Astrocyte of the cerebellum (primary cell): ENCODE measurements around the gene BMP6.
"Not testable (repeated sequence)": the region's sequence is repeated elsewhere in the genome, so short reads cannot be mapped to it uniquely, and the experiment has no call there.

Source experiments
- DNase-seq: peaks from one replicate; pipeline ENCODE4 v3.0.0-alpha.2; 2011; ENCODE audit warnings: low read depth
- H3K4me3 ChIP-seq: 2 replicates; pipeline ENCODE4 v1.5.1; 2011; ENCODE audit warnings: mild to moderate bottlenecking, low read depth, low read length, moderate library complexity
- CTCF ChIP-seq: IDR thresholded peaks from 2 replicates; pipeline ENCODE4 v1.5.1; 2012; ENCODE audit warnings: low read length, low read depth, moderate library complexity, mild to moderate bottlenecking; ENCODE audit errors: missing control alignments
- in situ Hi-C: cut with HindIII; loops from 2 replicates; pipeline ENCODE4 v1.10.0; 2017; ENCODE audit warnings: low sequenced_read_pairs

BMP6 gene

GRCh38 chr6:7882505-7883257 is 156.8 kb downstream of the BMP6 start:
- no peak for TF ChIP-seq CTCF

GRCh38 chr6:7883381-7883780 is 157.5 kb downstream of the BMP6 start:
- no peak for DNase-seq
- no peak for TF ChIP-seq CTCF
- no peak overlapping the region for H3K4me3 ChIP-seq
- in situ Hi-C loops: no loop called here

More at GRCh38 chr6:7882505-7883257, 156.8 kb downstream of the BMP6 start:
- no peak overlapping the region for H3K4me3 ChIP-seq
- in situ Hi-C loops: no loop called here
- DNase-seq: no peak

- no peak for DNase-seq
- H3K4me3 ChIP-seq: no peak overlapping the region
- in situ Hi-C loops: no loop called here
- TF ChIP-seq CTCF: no peak
Measured at GRCh38 chr6:7886132-7886531, 160.2 kb downstream of the BMP6 start.

- DNase-seq: no peak
- H3K4me3 ChIP-seq: no peak overlapping the region
- TF ChIP-seq CTCF: no peak
- in situ Hi-C loops: no loop called here
Measured at GRCh38 chr6:7887278-7887991, 161.5 kb downstream of the BMP6 start.

- in situ Hi-C loops: no loop called here
- no peak for DNase-seq
- TF ChIP-seq CTCF: no peak
- H3K4me3 ChIP-seq: no peak overlapping the region
Measured at GRCh38 chr6:7888587-7889357, 162.9 kb downstream of the BMP6 start.

- no peak for DNase-seq
- in situ Hi-C loops: no loop called here
- no peak for TF ChIP-seq CTCF
- no peak overlapping the region for H3K4me3 ChIP-seq
Measured at GRCh38 chr6:7891078-7891872, 165.4 kb downstream of the BMP6 start.

- H3K4me3 ChIP-seq, in situ Hi-C loops: not testable (repeated sequence)
Measured at GRCh38 chr6:7892367-7892766, 166.5 kb downstream of the BMP6 start.

More at GRCh38 chr6:7892367-7892766, 166.5 kb downstream of the BMP6 start:
- DNase-seq: not testable (repeated sequence)
